ENCODE data around the gene GP1BB. TPM values are rescaled to one million over a fixed set of nuclear protein-coding genes. Genes with fewer than 3 reads are reported as not detected.

GP1BB gene
- total and polyA plus RNA-seq, 2 donors (not counting 3 experiments of a cell fraction or from before 2014, with no cell fraction given) = 1.7 to 6.2 TPM

DNA sequence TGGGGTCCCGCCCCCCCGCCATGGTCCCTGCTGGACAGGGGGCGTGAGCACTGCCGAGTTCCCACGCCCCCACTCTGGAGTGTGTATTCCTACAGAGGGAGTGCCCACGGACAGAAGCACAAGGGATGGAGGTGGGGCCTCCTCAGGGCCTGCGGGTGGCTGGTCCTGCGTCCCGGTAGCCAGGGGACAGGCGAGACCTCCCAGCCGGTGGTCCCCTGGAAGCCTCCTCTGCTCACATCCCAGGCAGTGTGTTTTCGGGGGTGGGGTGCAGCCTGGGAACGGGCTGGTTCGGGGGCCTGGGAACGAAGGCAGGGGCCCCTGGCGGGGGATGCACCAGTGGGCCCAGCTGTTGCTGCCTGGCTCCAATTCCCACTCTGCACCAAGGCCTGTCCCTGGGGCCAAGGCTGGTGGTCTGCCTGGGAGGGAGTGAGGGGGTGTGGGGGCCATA lies 16.1 kb downstream of the GP1BB start:
- ChIA-PET POLR2A (no interaction called here), CTCF (interaction anchor here (1.1 to 2.4 kb wide), 2 partner anchors 9 to 171 kb away, joined by 5 to 13 read pairs; no protein-coding TSS in a partner anchor)
- Histone ChIP-seq H3K27me3 (ENCODE audit: control insufficient read depth in 2 of 2, insufficient read depth in 2 of 2, low read length in 2 of 2) (no peaks in the 10 kb centered on the region), H3K9me1 (replicated peaks; ENCODE audit: control insufficient read depth, extremely low read depth, insufficient read depth, low read length) (no peaks in the 10 kb centered on the region), H3K4me1 (ENCODE audit: control insufficient read depth, extremely low read depth, insufficient read depth, low read length) (no peaks in the 10 kb centered on the region), H3K9ac (replicated peaks; ENCODE audit: extremely low read depth, insufficient read depth, low read length) (no peak overlapping the region), H2AFZ (ENCODE audit: low read depth, low read length) (no peak overlapping the region), H3K9me3 (replicated peaks; ENCODE audit: control insufficient read depth, insufficient read depth, low read length) (no peaks in the 10 kb centered on the region), H4K20me1 (replicated peaks; ENCODE audit: control insufficient read depth, extremely low read depth, insufficient read depth, low read length) (no peaks in the 10 kb centered on the region), H3K79me2 (ENCODE audit: control insufficient read depth, insufficient read depth, low read length) (no peaks in the 10 kb centered on the region), H3K4me2 (ENCODE audit: insufficient read depth, low read length) (no peak overlapping the region), H3K4me3 (replicated peaks in 1 of 3; ENCODE audit: insufficient read depth in 1 of 3, low read depth in 1 of 3, low read length in 3 of 3) (no peak overlapping the region), H3K36me3 (ENCODE audit: control insufficient read depth in 2 of 2, extremely low read depth in 1 of 2, insufficient read depth in 2 of 2, low read length in 2 of 2) (no peaks in the 10 kb centered on the region), H3K27ac (ENCODE audit: insufficient read depth, low read depth, low read length) (no peak overlapping the region)
- BruUV-seq (replicated peaks) = no TSS peak
- intact Hi-C loops (cut with micrococcal nuclease) (no loop called here), dilution Hi-C loops (cut with MboI; ENCODE audit: extremely low pct_ligation_motif_present, low sequenced_read_pairs) (no loop called here)
- FAIRE-seq (no peak), DNase-seq (ENCODE audit: low read depth, low spot score) (no peak)
- TF ChIP-seq FOS (IDR thresholded peaks at IDR 0.05; ENCODE audit: borderline replicate concordance, insufficient read depth, low read length) (no peak), EZH2 (IDR thresholded peaks at IDR 0.05; ENCODE audit: borderline replicate concordance, low read depth, low read length, severe bottlenecking) (no peak), POLR2A (IDR thresholded peaks at IDR 0.05; ENCODE audit: low read depth, low read length) (no peak), POLR2AphosphoS5 (IDR thresholded peaks at IDR 0.05; ENCODE audit: insufficient read depth, low read depth, low read length) (no peak), GATA2 (IDR thresholded peaks at IDR 0.05; ENCODE audit: insufficient read depth, insufficient read length, low read depth, low read length) (no peak), MYC (IDR thresholded peaks at IDR 0.05; ENCODE audit: low read depth, low read length) (no peak), JUN (IDR thresholded peaks at IDR 0.05; ENCODE audit: borderline replicate concordance, insufficient read depth, insufficient read length, low read depth) (no peak)
- TF ChIP-seq, protein P1, sequence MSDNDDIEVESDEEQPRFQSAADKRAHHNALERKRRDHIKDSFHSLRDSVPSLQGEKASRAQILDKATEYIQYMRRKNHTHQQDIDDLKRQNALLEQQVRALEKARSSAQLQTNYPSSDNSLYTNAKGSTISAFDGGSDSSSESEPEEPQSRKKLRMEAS (IDR thresholded peaks at IDR 0.05; ENCODE audit: insufficient read depth, insufficient read length) = no peak
- TF ChIP-seq, protein P2, sequence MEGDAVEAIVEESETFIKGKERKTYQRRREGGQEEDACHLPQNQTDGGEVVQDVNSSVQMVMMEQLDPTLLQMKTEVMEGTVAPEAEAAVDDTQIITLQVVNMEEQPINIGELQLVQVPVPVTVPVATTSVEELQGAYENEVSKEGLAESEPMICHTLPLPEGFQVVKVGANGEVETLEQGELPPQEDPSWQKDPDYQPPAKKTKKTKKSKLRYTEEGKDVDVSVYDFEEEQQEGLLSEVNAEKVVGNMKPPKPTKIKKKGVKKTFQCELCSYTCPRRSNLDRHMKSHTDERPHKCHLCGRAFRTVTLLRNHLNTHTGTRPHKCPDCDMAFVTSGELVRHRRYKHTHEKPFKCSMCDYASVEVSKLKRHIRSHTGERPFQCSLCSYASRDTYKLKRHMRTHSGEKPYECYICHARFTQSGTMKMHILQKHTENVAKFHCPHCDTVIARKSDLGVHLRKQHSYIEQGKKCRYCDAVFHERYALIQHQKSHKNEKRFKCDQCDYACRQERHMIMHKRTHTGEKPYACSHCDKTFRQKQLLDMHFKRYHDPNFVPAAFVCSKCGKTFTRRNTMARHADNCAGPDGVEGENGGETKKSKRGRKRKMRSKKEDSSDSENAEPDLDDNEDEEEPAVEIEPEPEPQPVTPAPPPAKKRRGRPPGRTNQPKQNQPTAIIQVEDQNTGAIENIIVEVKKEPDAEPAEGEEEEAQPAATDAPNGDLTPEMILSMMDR (IDR thresholded peaks at IDR 0.05; ENCODE audit: extremely low read depth in 1 of 2, insufficient read depth in 1 of 2, low read depth in 1 of 2, low read length in 2 of 2) = no peak

Data from endothelial cell of umbilical vein (primary cell).